Fibroblast of upper back skin (primary cell): Measurements from ENCODE around the gene ZNF614.
"Not testable (repeated sequence)": the region's sequence is repeated elsewhere in the genome, so short reads cannot be mapped to it uniquely, and the experiment has no call there.

Experiments used
- DNase-seq: peaks from one replicate; pipeline ENCODE4 v3.0.0-alpha.2; 2013

Gene ZNF614

DNA sequence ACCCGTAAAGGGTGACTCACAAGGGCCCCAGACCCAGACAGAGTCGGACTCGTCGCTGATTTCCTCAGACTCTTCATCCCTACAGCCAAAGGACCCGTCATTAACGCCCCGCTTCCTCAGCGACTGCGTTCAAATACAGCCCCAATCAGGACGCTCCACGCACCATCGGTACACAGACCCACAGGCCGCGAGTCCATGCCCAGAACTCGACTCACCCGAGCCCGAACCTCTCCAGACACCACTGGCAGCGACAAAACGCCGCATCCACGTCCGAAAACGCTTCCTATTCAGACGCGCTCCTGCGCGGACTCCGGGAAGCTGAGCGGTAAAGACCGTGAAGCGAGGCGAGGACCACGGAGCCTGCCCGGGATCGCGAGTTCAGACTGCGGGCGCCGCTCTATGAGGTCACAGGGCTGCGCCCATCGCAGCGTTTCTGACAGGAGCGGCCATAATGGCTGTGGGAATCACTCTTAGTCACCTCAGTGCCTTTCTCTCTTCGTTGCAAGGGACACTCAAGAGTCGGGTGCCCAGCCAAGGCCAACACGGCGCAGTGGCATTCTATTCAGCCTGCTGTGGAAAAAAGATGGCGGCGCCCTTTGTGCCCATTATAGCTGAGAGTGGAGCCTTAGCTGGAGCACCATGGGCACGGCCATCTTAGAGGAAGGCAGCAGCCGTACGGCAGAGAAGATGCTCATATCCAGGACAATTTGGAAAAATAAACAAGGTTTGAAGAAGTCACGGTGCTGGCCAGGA lies at the start of gene ZNF614:
TSS of gene ZNF614 (minus strand) at position 353 of the 753 bp plus-strand sequence. CDS start 2,634 bp downstream, outside the sequence.
- DNase-seq: peak; percentile 83

DNA sequence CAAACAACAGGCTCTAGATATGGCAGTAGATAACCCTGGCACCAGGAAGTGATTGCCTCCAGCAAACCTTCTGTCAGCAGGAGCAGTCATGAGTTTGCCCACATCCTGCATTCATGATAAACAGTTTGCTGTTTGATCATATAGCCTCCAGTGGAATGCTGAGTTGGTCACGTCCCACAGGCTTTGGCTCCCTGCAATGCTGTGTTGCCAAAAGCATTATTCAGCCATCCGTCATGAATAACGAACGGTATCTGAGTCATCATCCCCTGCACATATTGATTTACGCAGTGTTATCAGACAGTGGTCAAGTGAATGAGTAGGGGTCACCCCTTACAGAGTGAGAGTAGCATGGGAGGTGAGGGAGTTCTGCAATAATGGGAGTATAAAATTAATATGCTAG lies 42.3 kb upstream of the ZNF614 start:
- DNase-seq: no peak

DNA sequence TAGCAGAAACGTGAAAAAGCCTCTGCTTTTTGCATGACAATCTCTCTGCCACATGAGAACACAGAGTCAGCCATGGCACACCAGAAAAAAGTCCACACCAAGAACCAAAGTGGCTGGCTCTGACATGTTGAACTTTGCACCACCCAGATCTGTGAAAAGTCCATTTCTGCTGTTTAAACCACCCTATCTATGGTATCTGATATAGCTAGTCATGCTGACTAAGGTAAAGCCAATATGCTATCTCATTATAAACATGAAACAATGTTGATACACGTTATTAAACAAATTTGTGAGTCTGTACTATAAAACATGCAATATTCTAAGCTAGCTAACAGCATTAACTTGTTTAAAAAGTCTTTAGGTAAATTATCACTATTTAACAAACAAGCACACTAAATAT lies 41.5 kb upstream of the ZNF614 start:
- DNase-seq: no peak

DNA sequence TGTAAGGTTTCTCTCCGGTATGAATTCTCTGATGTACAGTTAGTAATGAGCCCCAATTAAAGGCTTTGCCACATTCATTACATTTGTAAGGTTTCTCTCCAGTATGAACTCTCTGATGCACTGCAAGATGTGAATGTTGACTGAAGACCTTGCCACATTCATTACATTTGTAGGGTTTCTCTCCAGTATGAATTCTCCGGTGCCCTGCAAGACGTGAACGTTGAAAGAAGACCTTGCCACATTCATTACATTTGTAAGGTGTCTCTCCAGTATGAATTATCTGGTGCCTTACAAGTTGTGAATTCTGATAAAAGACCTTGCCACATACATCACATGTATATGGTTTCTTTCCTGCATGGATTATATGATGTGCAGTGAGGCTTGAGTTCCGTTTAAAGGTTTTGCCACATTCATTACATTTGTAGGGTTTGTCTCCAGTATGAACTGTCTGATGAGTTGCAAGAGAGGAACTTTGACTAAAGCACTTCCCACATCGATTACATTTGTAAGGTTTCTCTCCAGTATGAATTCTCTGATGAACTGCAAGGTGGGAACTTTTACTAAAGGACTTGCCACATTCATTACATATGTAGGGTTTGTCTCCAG lies 38.2 kb upstream of the ZNF614 start:
- DNase-seq: no peak

DNA sequence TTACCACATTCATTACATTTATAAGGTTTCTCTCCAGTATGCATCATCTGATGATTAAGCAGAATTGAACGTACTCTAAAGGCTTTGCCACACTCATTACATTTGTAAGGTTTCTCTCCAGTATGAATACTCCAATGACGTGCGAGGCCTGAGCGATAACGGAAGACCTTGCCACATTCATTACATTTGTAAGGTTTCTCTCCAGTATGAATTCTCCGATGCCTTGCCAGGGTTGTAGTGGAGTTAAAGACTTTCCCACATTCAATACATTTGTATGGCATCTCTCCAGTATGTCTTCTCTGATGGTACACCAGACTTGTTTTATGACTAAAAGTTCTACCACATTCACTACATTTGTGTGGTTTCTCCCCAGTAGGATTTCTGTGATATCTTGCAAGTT lies 37.2 kb upstream of the ZNF614 start:
- DNase-seq: no peak

DNA sequence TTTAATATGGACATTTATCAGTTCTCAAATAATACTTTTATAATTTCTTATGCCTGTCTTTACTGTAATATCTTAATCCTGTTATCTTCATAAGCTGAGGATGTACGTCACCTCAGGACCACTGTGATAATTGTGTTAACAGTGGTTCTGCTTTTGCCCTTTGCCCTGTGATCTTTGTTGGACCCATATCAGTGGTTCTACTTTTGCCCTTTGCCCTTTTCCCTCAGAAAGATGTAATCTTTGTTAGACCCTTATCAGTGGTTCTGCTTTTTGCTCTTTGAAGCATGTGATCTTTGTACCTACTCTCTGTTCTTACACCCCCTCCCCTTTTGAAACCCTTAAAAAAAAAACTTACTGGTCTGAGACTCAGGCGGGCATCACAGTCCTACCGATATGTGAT lies 28.3 kb upstream of the ZNF614 start:
- DNase-seq: not testable (repeated sequence)

DNA sequence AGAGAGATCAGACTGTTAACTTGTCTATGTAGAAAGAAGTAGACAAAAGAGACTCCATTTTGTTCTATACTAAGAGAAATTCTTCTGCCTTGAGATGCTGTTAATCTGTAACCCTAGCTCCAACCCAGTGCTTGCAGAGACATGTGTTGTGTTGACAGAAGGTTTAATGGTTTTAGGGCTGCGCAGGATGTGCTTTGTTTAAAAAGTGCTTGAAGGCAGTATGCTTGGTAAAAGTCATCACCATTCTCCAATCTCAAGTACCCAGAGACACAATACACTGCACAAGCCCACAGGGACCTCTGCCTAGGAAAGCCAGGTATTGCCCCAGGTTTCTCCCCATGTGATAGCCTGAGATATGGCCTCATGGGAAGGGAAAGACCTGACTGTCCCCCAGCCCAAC lies 23.6 kb upstream of the ZNF614 start:
- not testable (repeated sequence) for DNase-seq

DNA sequence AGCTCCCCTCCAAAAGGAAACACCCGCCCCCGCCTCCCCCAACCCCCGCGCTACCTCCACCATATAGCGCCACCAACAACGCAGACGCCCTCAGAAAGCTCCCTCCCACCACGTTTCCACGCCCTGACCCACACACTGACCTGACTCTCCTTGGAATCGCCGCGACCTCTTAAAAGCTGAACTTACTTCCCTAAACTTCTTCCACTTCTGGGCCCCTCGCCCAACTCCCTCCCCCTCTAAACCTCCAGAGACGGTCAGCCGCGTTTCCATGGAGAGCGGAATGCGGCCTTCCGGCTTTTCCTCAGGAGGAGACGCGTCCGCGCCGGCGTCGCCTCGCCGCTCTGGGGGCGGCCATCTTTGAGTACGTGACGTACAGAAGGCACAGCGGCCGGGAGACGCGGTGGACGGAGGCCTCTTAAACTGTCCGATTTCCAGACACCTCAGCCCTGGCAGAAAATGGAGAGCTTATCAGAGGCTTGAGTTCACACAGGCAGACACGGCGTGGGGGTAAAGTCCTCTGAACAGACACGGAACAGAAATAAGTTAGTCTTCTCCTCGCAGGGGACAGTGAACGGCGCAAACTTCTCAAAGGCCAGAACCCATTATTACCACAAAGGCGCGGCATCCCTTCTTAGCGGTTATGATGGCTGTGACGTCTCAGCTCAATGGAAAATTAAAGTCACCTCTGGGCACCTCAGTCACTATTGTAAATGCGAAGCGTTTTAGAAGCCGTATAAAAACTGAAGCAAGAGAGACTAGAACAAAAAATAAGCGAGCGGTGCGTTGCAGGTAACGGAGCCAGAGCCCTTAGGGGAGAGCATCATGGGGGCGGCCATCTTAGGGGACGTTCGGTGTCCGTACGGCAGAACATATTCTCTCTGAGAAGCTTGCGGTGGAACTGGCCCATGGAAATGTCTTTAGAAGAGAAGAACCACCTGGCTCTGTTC lies 20.6 kb upstream of the ZNF614 start, which contains the start of gene ZNF432:
TSS of gene ZNF432 (minus strand) at position 284 of the 947 bp plus-strand sequence. CDS start 1,970 bp downstream, outside the sequence.
- DNase-seq: peak; percentile 91

DNA sequence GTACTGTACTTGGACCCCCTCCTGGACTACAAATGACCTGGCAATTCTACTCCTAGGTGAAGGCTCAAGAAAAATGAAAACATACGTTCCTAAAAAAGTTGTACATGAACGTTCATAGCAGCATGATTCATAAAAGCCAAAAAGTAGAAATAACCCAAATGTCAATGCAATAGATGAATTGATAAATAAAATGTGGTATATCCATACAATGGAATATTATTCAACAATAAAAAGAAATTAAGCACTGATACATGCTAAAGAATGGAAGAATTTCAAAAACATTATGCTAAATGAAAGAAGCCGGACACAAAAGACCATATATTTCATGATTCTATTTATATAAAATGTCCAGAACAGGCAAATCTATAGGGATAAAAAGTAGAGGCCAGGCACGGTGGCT lies 11.0 kb upstream of the ZNF614 start:
- DNase-seq: no peak

DNA sequence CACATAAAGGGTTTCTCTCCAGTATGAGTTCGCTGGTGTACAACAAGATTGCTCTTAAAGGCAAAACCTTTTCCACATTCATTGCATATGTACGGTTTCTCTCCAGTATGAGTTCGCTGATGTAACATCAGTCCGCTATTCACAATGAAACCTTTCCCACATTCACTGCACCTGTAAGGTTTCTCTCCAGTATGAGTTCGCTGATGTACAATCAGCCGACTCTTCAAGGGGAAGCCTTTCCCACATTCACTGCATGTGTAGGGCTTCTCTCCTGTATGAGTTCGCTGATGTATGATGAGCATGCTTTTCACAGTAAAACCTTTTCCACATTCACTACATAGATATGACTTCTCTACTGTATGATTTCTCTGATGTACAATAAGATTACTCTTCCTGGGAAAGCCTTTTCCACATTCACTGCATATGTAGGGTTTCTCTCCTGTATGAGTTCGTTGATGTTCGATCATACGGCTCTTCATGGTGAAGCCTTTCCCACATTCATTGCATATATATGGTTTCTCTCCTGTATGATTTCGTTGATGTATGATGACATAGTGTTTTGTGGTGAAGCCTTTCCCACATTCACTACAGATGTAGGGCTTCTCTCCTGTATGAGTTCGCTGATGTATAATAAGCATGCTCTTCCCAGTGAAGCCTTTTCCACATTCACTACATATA lies 6.0 kb upstream of the ZNF614 start:
- DNase-seq: no peak

DNA sequence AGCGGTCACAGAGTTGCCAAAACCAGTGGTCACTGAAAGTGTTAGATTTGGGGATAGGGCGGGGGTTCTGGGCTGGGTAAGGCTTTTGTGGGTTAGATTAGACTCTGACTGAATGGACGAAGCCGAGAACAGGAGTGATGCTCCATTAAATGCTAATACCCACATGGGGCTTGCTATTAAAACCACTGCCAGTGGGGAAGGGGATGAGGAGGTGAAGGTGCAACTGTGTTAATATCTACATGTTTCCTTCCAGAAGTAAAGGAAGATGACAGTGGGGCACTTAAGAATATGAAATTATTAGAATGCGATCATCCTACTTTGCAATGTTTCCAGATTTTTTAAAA lies 573 bp upstream of the ZNF614 start:
- peak; percentile 5 for DNase-seq

DNA sequence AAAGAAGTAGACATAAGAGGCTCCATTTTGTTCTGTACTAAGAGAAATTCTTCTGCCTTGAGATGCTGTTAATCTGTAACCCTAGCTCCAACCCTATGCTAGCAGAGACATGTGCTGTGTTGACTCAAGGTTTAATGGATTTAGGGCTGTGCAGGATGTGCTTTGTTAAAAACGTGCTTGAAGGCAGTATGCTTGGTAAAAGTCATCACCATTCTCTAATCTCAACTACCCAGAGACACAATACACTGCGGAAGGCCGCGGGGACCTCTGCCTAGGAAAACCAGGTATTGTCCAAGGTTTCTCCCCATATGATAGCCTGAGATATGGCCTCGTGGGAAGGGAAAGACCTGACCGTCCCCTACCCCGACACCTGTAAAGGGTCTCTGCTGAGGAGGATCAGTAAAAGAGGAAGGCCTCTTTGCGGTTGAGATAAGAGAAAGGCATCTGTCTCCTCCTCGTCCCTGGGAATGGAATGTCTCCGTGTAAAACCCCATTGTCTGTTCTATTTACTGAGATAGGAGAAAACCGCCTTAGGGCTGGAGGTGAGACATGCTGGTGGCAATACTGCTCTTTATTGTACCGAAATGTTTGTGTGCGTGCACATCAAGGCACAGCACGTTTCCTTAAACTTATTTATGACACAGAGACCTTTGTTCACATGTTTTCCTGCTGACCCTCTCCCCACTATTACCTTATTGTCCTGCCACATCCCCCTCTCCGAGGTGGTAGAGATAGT lies 1.8 kb downstream of the ZNF614 start:
- not testable (repeated sequence) for DNase-seq

DNA sequence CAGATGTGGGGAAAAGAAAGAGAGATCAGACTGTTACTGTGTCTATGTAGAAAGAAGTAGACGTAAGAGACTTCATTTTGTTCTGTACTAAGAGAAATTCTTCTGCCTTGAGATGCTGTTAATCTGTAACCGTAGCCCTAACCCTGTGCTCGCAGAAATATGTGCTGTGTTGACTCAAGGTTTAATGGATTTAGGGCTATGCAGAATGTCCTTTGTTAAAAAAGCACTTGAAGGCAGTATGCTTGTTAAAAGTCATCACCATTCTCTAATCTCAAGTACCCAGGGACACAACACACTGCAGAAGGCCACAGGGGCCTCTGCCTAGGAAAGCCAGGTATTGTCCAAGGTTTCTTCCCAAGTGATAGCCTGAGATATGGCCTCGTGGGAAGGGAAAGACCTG lies 3.7 kb downstream of the ZNF614 start:
- DNase-seq: not testable (repeated sequence)

DNA sequence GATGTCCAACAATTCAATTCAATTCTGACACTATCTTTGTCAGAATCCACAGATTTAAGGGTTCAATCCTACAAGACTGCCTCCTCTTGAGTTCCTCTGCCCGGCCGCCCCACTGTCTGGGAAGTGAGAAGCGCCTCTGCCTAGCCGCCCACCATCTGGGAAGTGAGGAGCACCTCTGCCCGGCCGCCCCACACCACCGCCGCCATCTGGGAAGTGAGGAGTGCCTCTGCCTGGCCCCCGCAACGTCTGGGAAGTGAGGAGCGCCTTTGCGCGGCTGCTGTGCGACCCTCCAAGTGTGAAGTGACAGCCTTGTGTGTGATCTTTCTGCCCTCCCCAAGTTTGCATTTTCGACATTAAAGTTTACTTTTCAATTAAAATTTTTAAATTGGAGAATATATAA lies 6.0 kb downstream of the ZNF614 start:
- DNase-seq: no peak

DNA sequence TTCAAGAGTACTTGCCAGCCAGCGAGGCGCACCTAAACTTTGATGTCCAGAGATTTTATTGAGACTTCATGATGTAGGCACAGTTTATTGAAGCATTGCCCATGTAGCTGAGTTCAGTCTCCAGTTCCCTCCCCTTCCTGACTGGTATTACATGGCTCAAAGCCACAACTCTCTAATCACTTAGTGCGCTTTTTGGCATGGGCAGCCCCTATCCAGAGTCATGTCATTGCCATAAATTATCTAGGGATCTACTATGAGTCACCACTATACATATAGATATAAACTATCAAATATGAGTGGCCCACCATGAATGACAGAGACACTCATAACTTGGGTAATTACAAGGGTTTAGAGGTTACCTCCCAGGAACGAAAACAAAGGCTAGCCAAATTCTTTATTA lies 7.7 kb downstream of the ZNF614 start:
- DNase-seq: no peak

DNA sequence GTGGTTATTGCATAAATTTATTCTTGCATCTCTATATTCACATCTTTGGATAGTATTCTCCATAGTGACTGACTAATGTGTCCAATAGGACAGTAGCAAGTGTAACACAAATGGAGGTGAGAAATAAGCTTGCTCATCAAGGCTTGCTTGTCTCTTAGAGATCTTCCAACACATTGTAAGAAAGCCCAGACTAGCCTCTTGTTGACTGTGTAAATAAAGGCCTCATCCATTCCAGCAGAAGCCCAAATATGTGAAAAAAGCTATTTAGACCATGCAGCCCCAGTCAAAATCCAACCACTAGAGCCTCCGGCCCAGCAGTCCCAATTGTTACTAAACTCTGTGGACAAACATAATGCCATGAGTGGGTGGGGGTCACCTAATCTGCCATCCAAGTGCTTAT lies 17.5 kb downstream of the ZNF614 start:
- no peak for DNase-seq

DNA sequence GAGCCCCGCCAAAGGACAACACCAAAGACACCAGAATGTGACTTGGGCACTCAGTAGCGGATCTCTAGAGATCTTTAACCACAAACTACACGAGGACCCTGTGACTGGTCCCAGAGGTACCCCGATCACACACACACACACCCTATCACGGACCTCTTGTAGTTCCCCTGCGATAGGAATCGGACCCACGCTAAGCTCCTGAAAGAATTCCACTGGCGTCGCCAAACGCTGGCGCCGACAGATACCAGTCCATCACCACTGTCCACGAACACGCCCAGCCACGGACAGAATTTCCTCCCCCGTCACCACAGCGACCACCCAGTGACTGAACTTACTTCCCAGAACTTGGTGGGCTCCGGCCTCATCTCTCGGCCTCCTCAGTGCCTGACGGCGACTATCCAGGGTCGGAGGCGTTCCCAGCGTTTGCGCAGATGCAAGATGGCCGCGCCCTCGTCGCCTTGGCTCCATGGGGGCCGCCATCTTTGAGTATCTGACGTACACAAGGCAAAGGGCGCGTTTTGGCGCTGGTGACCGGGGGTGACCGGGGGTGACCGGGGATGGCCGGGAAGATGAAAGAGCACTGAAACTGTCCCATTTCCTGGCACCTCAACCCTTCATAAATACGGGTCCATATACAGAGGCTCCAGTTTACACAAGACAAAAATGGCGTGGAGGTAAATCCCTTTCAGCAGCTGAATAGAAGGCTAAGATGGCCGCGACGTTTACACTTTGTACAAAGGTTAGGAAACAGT lies 20.2 kb downstream of the ZNF614 start, which contains the start of gene ZNF615:
TSS of gene ZNF615 (minus strand) at position 406 of the 752 bp plus-strand sequence. CDS start 4,500 bp downstream, outside the sequence.
- peak; percentile 83 for DNase-seq

DNA sequence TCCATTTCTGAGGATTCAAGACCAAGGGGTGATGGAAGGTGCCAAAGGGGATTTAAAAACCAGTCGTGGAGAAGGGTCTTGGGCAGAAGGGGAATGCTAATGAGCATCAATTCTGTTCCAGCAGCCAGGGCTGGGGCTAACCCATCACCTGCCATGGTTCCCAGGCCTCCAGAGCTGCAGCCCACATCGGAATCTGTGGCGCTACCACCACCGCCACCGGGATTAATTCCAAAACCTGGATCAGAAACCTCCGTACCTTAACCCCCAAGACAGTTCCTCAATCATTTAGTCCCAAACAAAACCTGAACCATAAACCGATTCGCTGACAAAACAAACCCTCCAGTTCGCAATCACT lies 20.8 kb downstream of the ZNF614 start:
- no peak for DNase-seq

DNA sequence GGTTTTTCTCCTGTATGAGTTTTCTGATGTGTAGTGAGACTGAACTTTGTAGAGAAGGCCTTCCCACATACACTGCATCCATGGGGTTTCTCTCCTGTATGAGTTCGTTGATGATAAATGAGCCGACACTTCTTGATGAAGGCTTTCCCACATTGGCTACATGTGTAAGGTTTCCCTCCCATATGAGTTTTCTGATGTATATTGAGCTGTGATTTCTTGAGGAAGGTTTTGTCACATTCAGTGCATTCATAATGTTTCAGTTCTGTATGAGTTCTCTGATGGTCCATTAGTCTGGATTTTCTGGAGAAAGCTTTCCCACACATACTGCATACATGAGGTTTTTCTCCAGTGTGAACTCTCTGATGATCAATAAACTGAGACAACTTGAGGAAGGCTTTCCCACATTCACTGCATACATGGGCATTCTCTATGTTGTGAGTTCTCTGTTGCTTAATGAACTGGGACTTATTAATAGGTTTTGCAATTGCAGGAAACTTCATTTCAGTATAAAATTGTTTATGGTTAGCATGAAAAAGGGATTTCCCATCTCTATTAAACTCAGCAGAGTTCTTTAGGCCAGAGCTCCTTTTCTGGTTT lies 34.0 kb downstream of the ZNF614 start:
- DNase-seq: no peak

DNA sequence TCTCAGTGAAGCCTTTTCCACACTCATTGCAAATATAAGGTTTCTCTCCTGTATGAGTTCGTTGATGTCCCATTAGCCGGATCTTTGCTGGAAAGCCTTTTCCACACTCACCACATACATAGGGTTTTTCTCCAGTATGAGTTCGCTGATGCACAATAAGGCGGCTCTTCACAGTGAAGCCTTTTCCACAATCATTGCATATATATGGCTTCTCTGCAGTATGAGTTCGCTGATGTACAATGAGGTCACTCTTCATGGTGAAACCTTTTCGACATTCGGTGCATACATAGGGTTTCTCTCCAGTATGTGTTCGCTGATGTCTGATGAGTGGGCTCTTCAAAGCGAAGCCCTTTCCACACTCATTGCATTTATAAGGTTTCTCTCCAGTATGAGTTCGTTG lies 34.8 kb downstream of the ZNF614 start:
- no peak for DNase-seq
